ENCODE results near the gene RPL27A. TPM values are rescaled to one million over a fixed set of nuclear protein-coding genes. Genes with fewer than 3 reads are reported as not detected.

RPL27A gene
- total RNA-seq, 1 donor from 2014 or later = 920 TPM

GRCh38 chr11:8699903-8700302 is 17.3 kb downstream of the RPL27A start:
- intact Hi-C loops (cut with DNase I) = no loop called here
- no peak for DNase-seq
- peaks cover 7% of the 10 kb centered on the region for H3K4me1 ChIP-seq
- H3K27me3 ChIP-seq (ENCODE audit: low read depth) = no peaks in the 10 kb centered on the region
- ATAC-seq = peak in 1 of 2 donors; percentile 13
- H3K4me3 ChIP-seq = no peak overlapping the region
- H3K27ac ChIP-seq = peak overlapping the region; percentile 26
- H3K9me3 ChIP-seq = no peaks in the 10 kb centered on the region
- TF ChIP-seq, protein P1, sequence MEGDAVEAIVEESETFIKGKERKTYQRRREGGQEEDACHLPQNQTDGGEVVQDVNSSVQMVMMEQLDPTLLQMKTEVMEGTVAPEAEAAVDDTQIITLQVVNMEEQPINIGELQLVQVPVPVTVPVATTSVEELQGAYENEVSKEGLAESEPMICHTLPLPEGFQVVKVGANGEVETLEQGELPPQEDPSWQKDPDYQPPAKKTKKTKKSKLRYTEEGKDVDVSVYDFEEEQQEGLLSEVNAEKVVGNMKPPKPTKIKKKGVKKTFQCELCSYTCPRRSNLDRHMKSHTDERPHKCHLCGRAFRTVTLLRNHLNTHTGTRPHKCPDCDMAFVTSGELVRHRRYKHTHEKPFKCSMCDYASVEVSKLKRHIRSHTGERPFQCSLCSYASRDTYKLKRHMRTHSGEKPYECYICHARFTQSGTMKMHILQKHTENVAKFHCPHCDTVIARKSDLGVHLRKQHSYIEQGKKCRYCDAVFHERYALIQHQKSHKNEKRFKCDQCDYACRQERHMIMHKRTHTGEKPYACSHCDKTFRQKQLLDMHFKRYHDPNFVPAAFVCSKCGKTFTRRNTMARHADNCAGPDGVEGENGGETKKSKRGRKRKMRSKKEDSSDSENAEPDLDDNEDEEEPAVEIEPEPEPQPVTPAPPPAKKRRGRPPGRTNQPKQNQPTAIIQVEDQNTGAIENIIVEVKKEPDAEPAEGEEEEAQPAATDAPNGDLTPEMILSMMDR (IDR thresholded peaks at IDR 0.05) = no peak
- H3K36me3 ChIP-seq = peaks cover 88% of the 10 kb centered on the region

- no peak for DNase-seq
- peaks cover 88% of the 10 kb centered on the region for H3K36me3 ChIP-seq
- TF ChIP-seq, protein P1 (IDR thresholded peaks at IDR 0.05) = no peak
Observed at GRCh38 chr11:8701891-8702597, 19.5 kb downstream of the RPL27A start.

GRCh38 chr11:8702598-8702915 is 20.0 kb downstream of the RPL27A start:
- TF ChIP-seq, protein P1 (IDR thresholded peaks at IDR 0.05) = no peak
- H3K9me3 ChIP-seq = no peaks in the 10 kb centered on the region
- H3K27ac ChIP-seq = no peak overlapping the region
- H3K36me3 ChIP-seq = peaks cover 88% of the 10 kb centered on the region
- ATAC-seq (no peak), DNase-seq (no peak)
- H3K4me1 ChIP-seq = peaks cover 10% of the 10 kb centered on the region
- intact Hi-C loops (cut with DNase I) = no loop called here
- H3K27me3 ChIP-seq (ENCODE audit: low read depth) = no peaks in the 10 kb centered on the region
- no peak overlapping the region for H3K4me3 ChIP-seq

More at GRCh38 chr11:8701891-8702597, 19.5 kb downstream of the RPL27A start:
- Histone ChIP-seq H3K27me3 (ENCODE audit: low read depth) (no peaks in the 10 kb centered on the region), H3K4me1 (peaks cover 10% of the 10 kb centered on the region), H3K4me3 (no peak overlapping the region), H3K9me3 (no peaks in the 10 kb centered on the region), H3K27ac (no peak overlapping the region)
- no peak for ATAC-seq
- intact Hi-C loops (cut with DNase I) = no loop called here

DNA sequence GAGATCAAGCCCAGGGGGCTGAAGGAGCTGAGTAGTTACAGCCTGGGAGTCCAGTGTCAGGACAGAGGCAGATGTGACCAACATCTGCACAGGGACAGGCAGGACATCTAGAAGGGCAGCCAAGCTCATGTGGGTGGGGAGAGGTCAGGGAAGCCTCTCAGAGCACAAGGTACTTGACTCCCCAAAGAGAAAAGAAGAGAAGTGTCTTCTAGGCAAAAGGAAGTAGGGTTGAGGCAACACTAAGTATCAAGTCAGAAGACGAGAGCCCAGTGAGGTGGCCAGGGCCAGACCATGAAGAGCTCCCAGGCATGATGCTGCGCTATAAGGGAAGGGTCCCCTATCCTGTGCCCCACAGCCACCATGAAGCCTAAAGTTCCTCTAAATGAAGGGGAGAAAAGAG is 21.5 kb downstream of the RPL27A start:
- peaks cover 15% of the 10 kb centered on the region for H3K4me1 ChIP-seq
- DNase-seq (no peak), ATAC-seq (no peak)
- no peak overlapping the region for H3K27ac ChIP-seq
- H3K27me3 ChIP-seq (ENCODE audit: low read depth) = no peaks in the 10 kb centered on the region
- no peak overlapping the region for H3K4me3 ChIP-seq
- TF ChIP-seq, protein P1 (IDR thresholded peaks at IDR 0.05) = no peak
- H3K9me3 ChIP-seq = no peaks in the 10 kb centered on the region
- H3K36me3 ChIP-seq = peaks cover 77% of the 10 kb centered on the region
- intact Hi-C loops (cut with DNase I) = no loop called here

DNA sequence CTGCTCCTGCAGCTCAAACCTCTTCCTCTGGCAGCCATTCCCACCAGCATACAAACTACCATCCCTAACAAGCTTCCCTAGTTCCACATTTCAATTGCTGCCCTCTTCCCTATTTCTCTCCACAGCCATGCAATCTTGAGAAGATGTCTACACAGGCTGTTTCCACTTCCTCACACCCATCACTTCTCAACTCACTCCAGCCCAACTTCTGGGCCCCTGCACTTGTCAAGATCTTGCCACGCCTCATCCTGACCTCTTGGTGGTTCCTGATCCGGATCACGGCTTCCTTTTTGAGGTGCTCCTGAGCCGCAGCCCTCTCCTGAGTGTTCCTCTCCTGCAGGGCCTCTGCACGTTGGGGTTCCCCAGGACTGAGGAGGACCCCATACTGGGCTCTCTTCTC is 22.6 kb downstream of the RPL27A start:
- Histone ChIP-seq H3K27ac (no peak overlapping the region), H3K4me3 (no peak overlapping the region), H3K27me3 (ENCODE audit: low read depth) (no peaks in the 10 kb centered on the region), H3K36me3 (peaks cover 73% of the 10 kb centered on the region), H3K9me3 (no peaks in the 10 kb centered on the region), H3K4me1 (peaks cover 15% of the 10 kb centered on the region)
- peak; percentile 61 to 72 for ATAC-seq
- TF ChIP-seq, protein P1 (IDR thresholded peaks at IDR 0.05) = no peak
- intact Hi-C loops (cut with DNase I) = no loop called here
- DNase-seq = peak; percentile 71

All from lower lobe of right lung (tissue), 2 donors.